Activated CD4-positive, alpha-beta T cell treated with anti-CD3 and anti-CD28 coated beads for 48 hours (primary cell): ENCODE measurements around the gene EGR4.

Source experiments
- DNase-seq: peaks from one replicate; pipeline ENCODE4 v3.0.0-alpha.2; 2020

EGR4 gene

DNA sequence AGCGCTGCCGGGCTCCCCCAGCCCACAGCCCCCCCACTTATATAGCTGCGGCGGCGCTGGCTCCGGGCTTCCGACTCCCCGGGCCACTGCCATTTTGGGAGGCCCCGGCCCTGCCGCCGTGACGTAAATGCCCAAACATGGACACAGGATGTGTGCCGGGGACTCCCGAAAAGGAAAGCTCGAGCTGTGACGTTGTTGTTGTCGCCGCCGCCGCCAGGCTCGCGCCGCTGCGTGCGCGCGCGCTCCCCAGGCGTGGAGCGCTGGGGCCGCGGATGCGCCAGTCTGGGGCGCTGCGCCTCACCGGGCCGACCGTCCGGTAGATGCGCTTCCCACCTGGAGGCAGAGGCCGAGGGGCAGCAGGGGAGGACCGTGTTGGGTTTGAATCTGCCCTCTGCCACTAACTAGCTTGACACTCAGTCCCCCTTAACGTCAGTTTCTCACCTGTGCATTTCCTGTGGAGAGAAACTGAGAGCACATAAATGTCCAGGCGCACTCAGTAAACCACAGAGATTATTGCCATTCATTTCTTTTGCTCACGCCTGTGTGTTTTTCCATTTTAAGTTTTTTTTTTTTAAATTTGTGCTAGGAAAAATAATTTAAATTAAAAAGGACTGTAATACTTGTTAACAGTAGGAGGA, at the start of gene EGR4:
EGR4 (minus strand) TSS at position 15 of the 638 bp plus-strand sequence. CDS start 231 bp downstream, outside the sequence.
- DNase-seq, result peak; percentile 93

GRCh38 chr2:73341039-73341438, 47.7 kb upstream of the EGR4 start:
- no peak for DNase-seq

DNA sequence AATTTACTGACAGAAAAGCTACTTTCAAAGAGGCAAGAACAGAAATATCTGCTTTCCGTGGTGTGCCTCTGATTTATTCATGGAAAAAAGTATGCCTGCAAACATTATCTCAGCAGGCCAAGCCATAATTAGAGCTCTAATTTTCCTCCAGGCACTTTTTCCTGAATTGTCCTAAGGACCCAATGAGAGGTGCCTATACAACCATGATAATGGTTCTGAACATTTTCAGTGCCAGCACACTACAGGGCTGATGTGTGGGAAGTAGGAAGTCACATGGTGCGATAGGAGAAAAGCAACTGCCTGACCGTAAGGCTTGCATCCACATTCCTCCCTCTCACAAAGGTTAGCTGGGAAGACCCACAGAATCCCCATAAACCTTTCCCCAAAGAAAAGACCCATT, 45.9 kb upstream of the EGR4 start:
- no peak for DNase-seq

DNA sequence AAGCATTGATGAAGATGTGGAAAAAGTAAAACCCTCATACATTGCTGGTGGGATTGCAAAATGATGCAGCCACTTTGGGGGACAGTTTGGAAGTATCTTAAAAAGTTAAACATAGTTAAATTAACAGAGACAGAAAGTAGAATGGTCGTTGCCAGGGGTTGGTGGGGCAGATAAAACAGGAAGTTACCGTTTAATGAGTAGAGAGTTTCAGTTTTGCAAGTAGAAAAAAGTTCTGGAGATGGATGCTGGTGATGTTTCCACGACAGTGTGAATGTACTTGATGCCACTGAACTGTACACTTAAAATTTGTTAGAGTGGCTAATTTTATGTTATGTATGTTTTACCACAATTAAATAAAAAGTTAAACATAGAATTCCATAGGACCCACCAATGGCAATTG, 44.5 kb upstream of the EGR4 start:
- no peak for DNase-seq

- DNase-seq, result no peak
Observed at GRCh38 chr2:73334620-73335019, 41.3 kb upstream of the EGR4 start.

- no peak for DNase-seq
Observed at GRCh38 chr2:73334045-73334444, 40.7 kb upstream of the EGR4 start.

DNA sequence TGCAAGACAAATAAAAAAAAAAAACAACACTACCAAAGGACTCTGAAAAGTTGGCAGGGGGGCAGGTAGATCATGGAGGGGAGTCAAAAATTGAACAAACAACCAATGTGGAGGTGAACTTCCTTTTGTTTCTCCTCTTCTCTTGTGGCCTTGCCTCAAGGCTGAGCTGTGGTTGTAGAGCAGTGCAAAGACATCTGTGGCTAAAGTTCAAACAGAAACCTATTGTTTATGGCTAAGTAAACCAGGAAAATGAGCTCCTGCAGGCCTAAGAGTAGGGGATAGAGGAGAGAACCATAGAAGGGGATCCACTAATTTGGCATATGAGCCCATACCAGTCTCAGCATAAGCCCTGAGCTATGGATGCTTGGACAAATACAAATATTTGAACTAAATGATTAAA, 40.2 kb upstream of the EGR4 start:
- no peak for DNase-seq

DNA sequence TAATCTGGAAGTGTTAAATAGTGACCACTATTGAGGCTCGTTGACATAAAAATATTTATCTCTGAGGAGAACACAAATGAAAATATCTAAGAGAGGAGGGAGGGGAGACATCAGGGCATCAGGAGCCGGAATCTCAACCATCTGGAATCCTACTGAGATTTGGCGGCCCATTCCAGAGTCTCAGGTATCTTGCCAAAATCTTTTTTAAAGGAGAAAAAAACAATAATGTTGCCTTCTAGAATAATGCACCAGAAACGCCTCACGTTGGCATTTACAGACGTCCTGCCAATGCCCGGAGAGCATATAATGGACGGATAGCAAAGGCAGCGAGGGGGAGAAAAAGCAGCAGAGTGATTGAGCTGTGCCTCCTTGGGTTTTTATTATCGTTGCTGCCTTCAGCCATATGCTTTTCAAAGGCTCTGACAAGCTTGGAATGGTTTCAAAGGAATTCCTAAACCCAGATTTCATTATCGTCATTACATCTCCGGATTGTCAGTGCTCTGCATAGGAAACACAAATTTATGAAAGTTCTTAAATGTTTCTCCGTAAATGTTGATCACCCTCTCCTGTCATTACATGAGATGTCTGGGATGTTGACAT, 30.9 kb upstream of the EGR4 start:
- no peak for DNase-seq

DNA sequence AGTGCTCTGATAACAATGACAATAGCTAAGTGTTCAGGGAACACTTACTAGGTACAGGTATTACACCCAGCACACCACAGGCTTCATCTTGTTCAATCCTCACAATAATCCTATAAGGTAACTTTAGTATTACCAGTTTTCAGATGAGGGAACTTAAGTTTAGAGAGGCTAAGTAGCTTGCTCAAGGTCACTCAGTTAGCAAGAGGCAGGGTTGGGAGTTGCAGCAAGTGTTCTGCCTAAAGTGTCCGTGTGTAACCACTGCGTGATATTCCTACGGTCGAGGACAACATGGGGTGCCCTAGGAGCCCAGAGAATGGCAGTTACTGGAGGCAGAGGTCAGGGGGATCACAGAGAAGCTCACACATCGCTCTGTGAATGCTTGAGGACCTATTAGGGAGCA, 30.2 kb upstream of the EGR4 start:
- DNase-seq, result no peak

DNA sequence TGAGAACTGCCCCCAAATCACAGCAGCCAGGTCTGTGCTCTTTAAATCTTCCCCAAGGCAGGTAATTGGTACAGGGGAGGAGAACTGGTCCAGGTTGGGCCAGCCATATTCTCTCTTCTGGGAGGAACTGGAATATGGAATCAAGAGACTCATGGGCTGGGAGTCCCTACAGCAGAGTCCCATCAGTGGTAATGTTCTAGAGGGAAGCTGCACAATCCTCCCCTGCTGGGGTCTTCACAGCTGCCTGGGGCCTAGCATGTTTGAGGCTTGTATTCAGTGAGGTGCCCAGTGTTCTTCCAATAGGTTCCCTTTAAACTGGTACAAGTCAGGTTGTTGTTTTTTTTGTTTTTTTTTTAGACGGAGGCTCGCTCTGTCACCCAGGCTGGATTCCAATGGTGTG, 21.1 kb upstream of the EGR4 start:
- DNase-seq, result no peak

DNA sequence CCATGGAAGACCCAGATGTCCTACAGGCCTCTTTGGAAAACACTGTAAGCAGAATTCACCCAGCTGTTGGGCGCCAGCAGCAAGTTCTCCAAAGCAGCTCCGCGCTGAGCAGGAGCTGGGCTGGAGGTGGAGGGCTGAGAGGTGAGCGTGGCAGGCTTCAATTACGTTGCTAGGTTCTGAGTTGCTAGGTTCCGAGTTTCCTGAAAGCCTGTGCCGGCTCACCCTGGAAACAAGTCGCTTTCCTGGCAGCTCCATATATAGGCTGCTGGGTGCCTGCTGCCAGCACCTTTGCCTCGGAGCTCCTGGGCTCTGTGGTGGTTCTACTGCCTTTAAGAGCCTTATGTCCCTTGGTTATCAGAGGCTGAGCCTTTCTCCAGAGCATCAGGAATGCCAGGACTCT, 14.4 kb upstream of the EGR4 start:
- no peak for DNase-seq

DNA sequence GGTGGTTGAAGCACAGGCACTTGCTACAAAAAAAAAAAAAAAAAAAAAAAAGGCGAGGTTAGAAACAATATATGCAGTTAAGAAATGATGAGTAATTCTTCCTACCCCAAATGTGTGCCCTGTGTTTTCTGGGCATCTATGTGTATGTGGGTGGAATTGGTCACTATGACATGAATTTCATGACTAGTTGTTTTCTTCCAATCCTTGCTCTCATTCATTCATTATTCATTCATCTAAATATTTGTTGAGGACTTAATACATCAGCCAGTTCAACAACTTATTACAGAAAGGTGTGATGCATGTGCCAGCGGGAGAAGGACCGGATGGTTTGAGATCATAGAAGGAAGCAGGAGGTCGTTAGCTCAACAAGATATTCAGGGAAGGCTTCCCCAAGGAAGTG, 8.3 kb upstream of the EGR4 start:
- DNase-seq, result no peak

DNA sequence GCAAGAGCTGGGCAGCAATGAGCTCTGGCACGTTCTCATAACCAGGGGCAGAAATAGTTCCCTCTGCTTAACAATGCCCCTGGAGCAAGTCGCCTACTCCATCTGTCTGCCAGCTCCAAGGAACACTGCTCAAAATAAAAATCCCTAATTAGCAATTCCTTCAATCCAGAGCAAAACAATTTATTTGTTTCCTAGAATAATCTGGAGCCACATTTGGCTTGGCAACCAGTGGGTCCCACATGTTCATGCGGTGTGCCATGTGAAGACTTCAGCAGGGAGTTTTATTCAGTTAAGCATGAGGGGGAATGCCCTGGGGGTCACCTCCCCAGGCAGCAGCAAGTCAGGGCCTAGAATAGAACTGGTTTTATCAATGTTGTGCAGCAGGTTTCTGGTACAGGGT, 7.6 kb upstream of the EGR4 start:
- no peak for DNase-seq

DNA sequence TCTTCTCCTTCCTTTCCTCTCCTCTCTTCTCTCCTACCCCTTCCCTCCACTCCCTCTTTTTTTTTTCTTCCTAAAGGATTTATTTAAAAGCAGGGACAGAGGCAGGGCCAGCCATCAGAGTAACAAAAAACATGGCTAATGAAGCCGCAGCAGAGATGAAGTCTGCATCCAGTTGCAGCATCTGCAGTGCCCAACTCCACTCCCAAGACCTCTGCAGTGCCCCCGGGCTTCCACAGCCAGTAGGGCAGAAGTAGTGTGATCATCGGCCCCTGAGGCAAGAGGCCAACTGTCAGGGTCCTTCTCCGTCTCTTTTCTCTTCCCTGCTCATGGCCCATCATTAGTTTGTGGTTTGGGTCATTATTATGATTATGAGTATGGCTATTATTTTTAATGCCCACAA, 4.2 kb upstream of the EGR4 start:
- no peak for DNase-seq

DNA sequence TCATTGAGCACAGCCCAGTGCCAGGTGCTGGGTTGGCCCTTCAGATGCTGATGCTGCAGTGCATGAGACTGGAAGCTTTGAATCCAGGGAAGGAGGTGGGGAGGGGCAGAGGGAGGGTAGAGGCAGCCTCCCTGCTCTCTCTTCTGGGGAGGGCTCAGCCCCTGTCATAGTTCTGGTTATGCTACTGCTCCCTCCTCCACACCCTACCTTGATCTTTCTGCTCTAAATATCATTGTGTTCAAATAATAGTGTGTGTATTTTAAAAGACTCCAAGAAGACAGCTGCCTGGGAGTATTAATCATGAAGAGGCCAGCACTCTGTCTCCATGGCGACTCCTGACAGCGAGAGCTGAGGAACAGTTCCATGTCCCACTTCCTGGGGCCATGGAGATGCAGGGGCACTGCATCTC, 3.8 kb upstream of the EGR4 start:
- DNase-seq, result no peak

GRCh38 chr2:73295751-73296400, 2.5 kb upstream of the EGR4 start:
- no peak for DNase-seq

DNA sequence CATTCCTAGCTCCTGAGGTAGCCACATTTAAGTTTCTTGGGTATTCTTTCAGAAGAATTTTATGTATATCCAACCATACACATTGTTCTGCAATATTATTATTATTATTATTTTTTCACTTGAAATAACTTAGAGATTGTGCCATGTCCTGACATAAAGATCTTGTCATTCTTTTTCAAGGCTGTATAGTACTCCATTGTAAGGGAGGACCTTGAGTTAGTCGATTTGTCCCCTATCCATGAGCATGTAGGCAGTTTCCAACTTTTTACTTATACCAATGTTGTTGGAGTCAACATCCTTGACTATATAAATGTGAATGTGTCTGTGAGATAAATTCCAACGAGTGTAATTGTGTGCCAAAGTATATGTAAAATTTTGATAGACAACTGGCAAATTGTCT, 891 bp upstream of the EGR4 start:
- DNase-seq, result no peak

DNA sequence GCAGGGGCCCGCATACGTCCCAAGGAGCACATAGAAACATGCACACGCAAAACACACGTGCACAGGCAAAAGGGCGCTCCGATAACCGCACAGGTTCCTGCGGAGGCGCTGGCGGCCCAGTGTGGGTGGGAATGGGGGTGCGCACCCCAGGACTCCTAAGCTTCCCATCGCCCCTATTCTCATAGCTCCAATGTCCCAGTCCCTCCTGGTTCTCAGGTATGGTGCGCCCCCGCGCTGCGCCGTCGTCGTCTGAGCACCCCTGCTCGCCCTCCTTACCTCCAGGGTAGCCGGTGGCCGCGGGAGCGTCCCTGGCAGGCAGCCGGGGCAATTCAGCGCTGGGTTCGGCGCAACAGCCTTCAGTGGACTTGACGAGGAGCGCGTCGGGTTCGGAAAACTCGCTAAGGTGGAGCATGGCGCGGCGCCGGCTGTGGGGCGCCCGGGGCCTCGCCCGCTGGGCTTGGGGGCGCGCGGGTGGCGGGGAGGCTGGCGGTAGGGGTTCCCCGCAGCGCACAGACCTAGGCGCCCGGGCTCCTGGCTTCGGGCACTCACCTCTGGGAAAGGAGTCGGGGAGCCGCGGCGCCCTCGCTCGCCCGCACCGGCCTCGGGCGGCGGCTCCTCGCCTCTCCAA, 328 bp downstream of the EGR4 start:
- peak; percentile 24 for DNase-seq

GRCh38 chr2:73292316-73292905, 937 bp downstream of the EGR4 start:
- peak; percentile 17 for DNase-seq

DNA sequence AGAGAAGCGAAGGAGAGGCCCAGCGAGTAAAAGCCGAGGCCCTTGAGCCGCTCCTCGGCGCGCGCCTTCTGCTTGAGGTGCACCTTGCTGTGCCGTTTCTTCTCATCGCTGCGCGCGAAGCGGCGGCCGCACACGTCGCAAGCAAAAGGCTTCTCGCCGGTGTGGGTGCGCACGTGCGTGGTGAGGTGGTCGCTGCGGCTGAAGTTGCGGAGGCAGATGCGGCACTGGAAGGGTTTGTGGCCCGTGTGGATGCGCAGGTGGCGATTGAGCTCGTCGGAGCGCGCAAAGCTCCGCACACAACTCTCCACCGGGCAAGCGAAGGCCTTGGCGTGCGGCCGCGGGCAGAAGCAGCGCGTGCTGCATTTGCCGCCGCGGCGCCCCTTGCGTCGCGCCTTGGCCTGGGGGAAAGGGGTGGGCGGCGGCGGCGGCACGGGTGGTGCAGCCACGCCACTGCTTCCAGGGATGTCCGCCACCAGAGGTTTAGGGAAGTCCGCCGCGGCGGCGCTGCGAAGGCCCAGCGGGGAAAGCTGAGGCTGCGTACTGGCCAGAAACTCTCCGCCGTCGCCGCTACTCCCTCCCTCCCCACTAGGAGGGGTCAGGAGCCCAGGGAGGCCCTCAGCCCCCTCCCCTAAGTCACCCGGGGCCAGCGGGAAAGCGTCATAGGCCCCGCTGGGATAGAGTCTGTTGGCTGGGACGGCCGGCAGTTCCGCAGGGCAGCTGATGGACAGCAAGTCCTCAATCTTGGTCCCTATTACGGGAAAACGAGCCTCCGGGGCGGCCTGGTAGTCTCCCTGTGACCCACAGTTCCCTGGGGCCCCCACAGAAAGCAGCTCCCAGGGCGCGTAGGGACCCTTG, 1.7 kb downstream of the EGR4 start:
- peak; percentile 22 for DNase-seq

GRCh38 chr2:73291093-73291460, 2.3 kb downstream of the EGR4 start:
- DNase-seq, result peak; percentile 73

DNA sequence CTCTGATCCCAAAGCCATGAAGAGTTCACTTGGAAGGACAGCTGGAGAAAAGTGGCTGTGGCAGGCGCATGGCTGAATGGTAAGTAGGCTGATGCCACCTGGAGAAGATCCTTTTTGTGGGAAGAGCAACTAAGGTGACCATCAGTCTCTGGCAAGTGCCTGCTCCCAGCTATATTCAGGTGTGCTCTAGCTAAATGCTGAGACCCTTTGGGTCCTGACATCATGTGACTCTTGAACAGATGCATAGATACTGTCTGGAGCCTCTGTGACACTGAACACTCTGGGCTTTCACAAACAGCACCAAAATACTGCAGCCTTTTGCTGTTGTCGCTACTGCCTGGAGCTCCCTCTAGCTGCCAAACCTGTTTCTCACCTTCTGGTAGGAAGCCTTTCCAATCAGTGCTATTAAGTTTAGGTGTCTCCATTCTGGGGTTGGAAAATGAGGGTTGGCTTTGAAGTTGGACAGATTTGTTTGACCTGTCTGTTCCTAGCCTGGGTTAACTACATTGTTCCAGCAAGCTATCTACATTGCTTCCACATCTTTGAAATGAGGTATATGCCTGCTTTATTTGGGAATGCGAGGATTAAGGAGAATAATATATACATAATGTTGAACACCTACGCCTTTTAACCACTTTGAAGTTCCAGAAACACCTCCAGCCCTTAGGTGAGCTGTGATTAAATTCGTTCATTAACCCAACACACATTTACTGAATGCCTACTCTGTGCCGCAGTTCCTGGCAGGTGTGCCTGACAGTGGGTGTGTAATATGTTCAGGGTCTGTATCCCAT, 3.1 kb downstream of the EGR4 start:
- DNase-seq, result peak; percentile 65
